Mesenchymal stem cell (in vitro differentiated cells and primary cell): ENCODE data around the gene AHCY.

ENCODE experiments used
- DNase-seq: peaks from one replicate; pipeline ENCODE4 v3.0.0-alpha.2; 2013
- H2AFZ ChIP-seq: one replicate; pipeline ENCODE4 v1.6.1; 2013; ENCODE audit warnings: low read depth, mild to moderate bottlenecking, control low read depth, inconsistent platforms, low read length, moderate library complexity
- H2AK5ac ChIP-seq: 2 replicates; pipeline ENCODE4 v1.6.1; 2013; ENCODE audit warnings: low read length, moderate library complexity, mild to moderate bottlenecking, inconsistent platforms; ENCODE audit not compliant: severe bottlenecking
- H2BK120ac ChIP-seq: one replicate; pipeline ENCODE4 v1.6.1; 2013; ENCODE audit warnings: low read depth, mild to moderate bottlenecking, inconsistent platforms, low read length, moderate library complexity
- H2BK12ac ChIP-seq, 2 experiments: one replicate each; pipeline ENCODE4 v1.6.1; 2013; ENCODE audit warnings: inconsistent platforms in 2 of 2, low read length in 2 of 2, mild to moderate bottlenecking in 2 of 2, moderate library complexity in 2 of 2, control low read depth in 1 of 2
- H2BK15ac ChIP-seq: one replicate; pipeline ENCODE4 v1.6.1; 2013; ENCODE audit warnings: mild to moderate bottlenecking, low read depth, inconsistent platforms; ENCODE audit not compliant: poor library complexity, severe bottlenecking
- H2BK5ac ChIP-seq: 2 replicates; pipeline ENCODE4 v1.6.1; 2013; ENCODE audit warnings: low read depth, mild to moderate bottlenecking, low read length, control low read depth, inconsistent platforms; ENCODE audit not compliant: poor library complexity, severe bottlenecking
- H3K14ac ChIP-seq, 2 experiments: one replicate each; pipeline ENCODE4 v1.6.1; 2013; ENCODE audit warnings: inconsistent platforms in 2 of 2, low read length in 2 of 2, control low read depth in 1 of 2, mild to moderate bottlenecking in 1 of 2, moderate library complexity in 1 of 2
- H3K18ac ChIP-seq, 2 experiments: one replicate each; pipeline ENCODE4 v1.6.1; 2013; ENCODE audit warnings: inconsistent platforms in 2 of 2, low read length in 2 of 2, control low read depth in 1 of 2, low read depth in 1 of 2, mild to moderate bottlenecking in 1 of 2
- H3K23ac ChIP-seq, 2 experiments: one replicate each; pipeline ENCODE4 v1.6.1; 2013; ENCODE audit warnings: inconsistent platforms in 2 of 2, low read length in 2 of 2, mild to moderate bottlenecking in 2 of 2, moderate library complexity in 2 of 2, control low read depth in 1 of 2
- H3K27ac ChIP-seq: 2 replicates; pipeline ENCODE4 v1.5.1; 2013; ENCODE audit warnings: mild to moderate bottlenecking, moderate library complexity, low read length, control low read depth, inconsistent platforms; ENCODE audit not compliant: poor library complexity, severe bottlenecking
- H3K27me3 ChIP-seq, 2 experiments: 2 replicates each; pipeline versions ENCODE4 v1.6.1 to v1.7.0; 2013; ENCODE audit warnings: low read length in 2 of 2, mild to moderate bottlenecking in 2 of 2, moderate library complexity in 2 of 2, control low read depth in 1 of 2, inconsistent platforms in 1 of 2; ENCODE audit not compliant: control insufficient read depth in 1 of 2, insufficient read depth in 1 of 2
- H3K36me3 ChIP-seq, 2 experiments: 2 replicates each; pipeline versions ENCODE4 v1.6.1 to v1.7.0; 2013; ENCODE audit warnings: low read length in 2 of 2, control low read depth in 1 of 2, inconsistent platforms in 1 of 2, low read depth in 1 of 2, mild to moderate bottlenecking in 1 of 2; ENCODE audit not compliant: insufficient read depth in 2 of 2, control insufficient read depth in 1 of 2
- H3K4ac ChIP-seq, 2 experiments: one replicate each; pipeline ENCODE4 v1.6.1; 2013; ENCODE audit warnings: inconsistent platforms in 2 of 2, low read length in 2 of 2, mild to moderate bottlenecking in 2 of 2, moderate library complexity in 2 of 2, control low read depth in 1 of 2, low read depth in 1 of 2
- H3K4me1 ChIP-seq: 2 replicates; pipeline ENCODE4 v1.6.1; 2013; ENCODE audit warnings: low read depth, low read length, control low read depth; ENCODE audit not compliant: control insufficient read depth, insufficient read depth
- H3K4me2 ChIP-seq: 2 replicates; pipeline ENCODE4 v1.6.1; 2013; ENCODE audit warnings: low read length, mild to moderate bottlenecking, inconsistent platforms; ENCODE audit not compliant: poor library complexity, severe bottlenecking
- H3K4me3 ChIP-seq, 2 experiments: 2 replicates each; pipeline versions ENCODE4 v1.5.1 to v1.7.0; 2013; ENCODE audit warnings: low read length in 2 of 2, mild to moderate bottlenecking in 2 of 2, control low read depth in 1 of 2, low read depth in 1 of 2; ENCODE audit not compliant: insufficient read depth in 1 of 2
- H3K79me1 ChIP-seq: replicated peaks from 2 replicates; pipeline ENCODE4 v1.6.1; 2013; ENCODE audit warnings: mild to moderate bottlenecking, control low read depth, low read length, inconsistent platforms; ENCODE audit not compliant: poor library complexity, severe bottlenecking
- H3K9ac ChIP-seq: 2 replicates; pipeline ENCODE4 v1.7.0; 2013; ENCODE audit warnings: mild to moderate bottlenecking, low read length, moderate library complexity
- H3K9me3 ChIP-seq: 2 replicates; pipeline ENCODE4 v1.7.0; 2013; ENCODE audit warnings: mild to moderate bottlenecking, low read length; ENCODE audit not compliant: control insufficient read depth
- H4K8ac ChIP-seq: one replicate; pipeline ENCODE4 v1.6.1; 2013; ENCODE audit warnings: inconsistent platforms, mild to moderate bottlenecking, low read length, moderate library complexity
- H4K91ac ChIP-seq: one replicate; pipeline ENCODE4 v1.6.1; 2013; ENCODE audit warnings: mild to moderate bottlenecking, low read length, inconsistent platforms
- WGBS: methylation state at CpG from one replicate; pipeline ENCODE4 v1.1.7; 2013; ENCODE audit warnings: mixed read lengths; 5-methylcytosine and 5-hydroxymethylcytosine counted together

AHCY gene

DNA sequence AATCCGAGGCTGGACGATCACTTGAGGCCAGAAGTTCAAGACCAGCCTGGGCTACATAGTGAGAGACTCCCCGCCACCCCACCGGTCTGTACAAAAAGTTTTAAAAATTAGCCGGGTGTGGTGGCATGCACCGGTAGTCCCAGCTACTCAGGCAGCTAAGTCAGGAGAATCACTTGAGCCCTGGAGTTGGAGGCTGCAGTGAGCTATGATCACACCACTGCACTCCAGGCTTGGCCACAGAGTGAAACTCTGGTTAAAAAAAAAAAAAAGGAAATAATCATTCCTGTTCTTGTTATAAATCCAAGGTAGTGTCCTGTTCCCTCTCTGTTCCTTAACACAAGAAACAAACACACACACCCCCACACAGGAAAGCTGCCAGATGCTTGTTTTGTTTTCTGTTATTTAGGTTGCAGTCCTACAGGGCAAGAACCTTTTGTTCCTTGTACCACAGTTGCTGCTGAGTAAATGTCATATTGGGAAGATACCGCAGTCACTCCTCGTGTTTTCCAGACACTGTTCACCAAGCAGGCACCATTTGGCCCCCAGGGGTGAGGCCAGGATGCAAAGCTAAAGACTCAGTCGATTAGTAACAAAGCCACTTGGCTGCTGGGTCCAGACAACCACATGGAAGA lies 33.0 kb downstream of the AHCY start:
- DNase-seq = no peak
- no peak overlapping the region for H3K14ac ChIP-seq
- no peak overlapping the region for H3K18ac ChIP-seq
- no peak overlapping the region for H3K4me3 ChIP-seq
- H3K4me2 ChIP-seq = no peak overlapping the region
- no peak overlapping the region for H3K27ac ChIP-seq
- H3K9ac ChIP-seq = no peak overlapping the region
- peak overlapping the region; percentile 19 for H4K8ac ChIP-seq
- no peaks in the 10 kb centered on the region for H3K27me3 ChIP-seq
- no peak overlapping the region for H4K91ac ChIP-seq
- H3K79me1 ChIP-seq = no peaks in the 10 kb centered on the region
- no peak overlapping the region for H2BK5ac ChIP-seq
- 94% methylated on average over 9 of the region's 9 CpGs for WGBS
- no peak overlapping the region for H2BK120ac ChIP-seq
- no peaks in the 10 kb centered on the region for H3K9me3 ChIP-seq
- peak overlapping the region; percentile 49 for H2BK15ac ChIP-seq
- no peak overlapping the region for H3K23ac ChIP-seq
- H2AFZ ChIP-seq = no peak overlapping the region
- H2AK5ac ChIP-seq = no peak overlapping the region
- H3K36me3 ChIP-seq = peaks cover 2 to 19% of the 10 kb centered on the region in 2 experiments
- H2BK12ac ChIP-seq = no peak overlapping the region
- H3K4me1 ChIP-seq = peaks cover 6% of the 10 kb centered on the region
- no peak overlapping the region for H3K4ac ChIP-seq

DNA sequence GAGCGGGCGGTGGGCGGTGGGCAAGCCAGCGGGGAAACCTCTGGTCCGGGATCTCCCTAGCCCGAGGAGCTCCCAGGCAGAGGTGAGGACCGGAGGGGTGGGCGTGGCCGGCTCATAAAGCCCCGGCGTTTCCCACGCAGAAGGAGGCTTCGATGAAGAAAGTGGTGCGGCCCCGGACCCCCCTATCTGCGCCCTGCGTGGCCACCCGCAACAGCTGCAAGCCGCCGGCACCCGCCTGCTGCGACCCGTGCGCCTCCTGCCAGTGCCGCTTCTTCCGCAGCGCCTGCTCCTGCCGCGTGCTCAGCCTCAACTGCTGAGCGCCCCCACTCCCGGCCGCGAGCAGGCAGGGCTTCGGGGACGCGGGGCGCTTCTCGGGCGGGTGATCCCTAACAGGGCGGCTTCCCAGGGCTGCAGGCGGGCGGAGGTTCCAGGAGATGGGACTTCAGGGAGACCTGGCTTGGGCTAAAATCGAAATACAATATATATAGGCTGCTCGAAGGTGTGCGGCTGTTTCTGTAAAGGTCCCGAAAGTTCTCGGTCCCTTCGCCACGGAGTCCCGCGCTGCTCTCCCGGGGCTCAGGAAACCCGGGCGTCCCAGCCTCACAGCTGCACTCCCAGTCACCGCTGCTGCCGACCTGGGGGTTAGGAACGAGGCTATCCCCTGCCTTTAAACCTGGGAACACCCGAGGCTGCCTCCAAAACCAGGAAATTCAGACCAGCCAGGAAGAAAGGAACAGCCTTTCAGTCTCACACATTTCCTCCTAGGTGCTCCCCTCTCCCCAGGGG lies 34.1 kb downstream of the AHCY start:
- Histone ChIP-seq H3K14ac (peak overlapping the region in 1 of 2 experiments; percentile 41), H3K18ac (peak overlapping the region; percentile 65 to 82), H3K4me3 (peak overlapping the region in 1 of 2 experiments; percentile 68), H2BK12ac (peak overlapping the region in 1 of 2 experiments; percentile 67), H3K27ac (no peak overlapping the region), H3K23ac (no peak overlapping the region), H3K79me1 (no peaks in the 10 kb centered on the region), H3K27me3 (no peaks in the 10 kb centered on the region), H3K4me2 (peak overlapping the region; percentile 74), H3K9ac (peak overlapping the region; percentile 61), H2BK15ac (peak overlapping the region; percentile 21), H2AFZ (peak overlapping the region; percentile 18), H2AK5ac (no peak overlapping the region), H4K8ac (peak overlapping the region; percentile 69), H2BK5ac (no peak overlapping the region), H3K4ac (peak overlapping the region in 1 of 2 experiments; percentile 14), H3K4me1 (peaks cover 6% of the 10 kb centered on the region), H2BK120ac (peak overlapping the region; percentile 15), H4K91ac (peak overlapping the region; percentile 58), H3K36me3 (peaks cover 0 to 15% of the 10 kb centered on the region in 2 experiments), H3K9me3 (no peaks in the 10 kb centered on the region)
- WGBS = 22% methylated on average over 53 of the region's 58 CpGs
- DNase-seq = peak; percentile 38

DNA sequence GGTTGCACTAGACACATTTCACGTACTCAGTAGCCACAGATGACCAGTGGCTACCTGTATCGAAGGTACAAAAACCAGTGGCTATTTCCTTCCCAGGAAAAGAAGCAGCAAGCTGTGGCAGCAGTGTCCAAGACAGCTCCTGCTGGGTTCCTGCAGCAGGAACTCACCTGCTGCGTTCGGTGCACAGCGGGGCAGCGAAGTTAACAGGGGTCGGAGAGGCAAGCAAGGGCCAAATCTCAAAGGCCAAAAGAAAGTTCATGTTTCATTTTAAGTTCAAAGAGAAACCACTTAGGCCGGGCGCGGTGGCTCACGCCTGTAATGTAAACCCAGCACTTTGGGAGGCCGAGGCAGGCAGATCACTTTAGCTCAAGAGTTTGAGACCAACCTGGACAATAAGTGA lies 35.0 kb downstream of the AHCY start:
- Histone ChIP-seq H3K18ac (peak overlapping the region in 1 of 2 experiments; percentile 60), H3K27me3 (no peaks in the 10 kb centered on the region), H2BK120ac (no peak overlapping the region), H3K9ac (no peak overlapping the region), H3K4me2 (no peak overlapping the region), H2AFZ (no peak overlapping the region), H3K36me3 (peaks cover 0 to 13% of the 10 kb centered on the region in 2 experiments), H3K79me1 (no peaks in the 10 kb centered on the region), H3K9me3 (no peaks in the 10 kb centered on the region), H2BK12ac (no peak overlapping the region), H2BK15ac (no peak overlapping the region), H2AK5ac (no peak overlapping the region), H3K4ac (no peak overlapping the region), H3K14ac (no peak overlapping the region), H4K8ac (no peak overlapping the region), H2BK5ac (no peak overlapping the region), H3K23ac (no peak overlapping the region), H3K27ac (no peak overlapping the region), H4K91ac (no peak overlapping the region), H3K4me3 (no peak overlapping the region), H3K4me1 (peaks cover 6% of the 10 kb centered on the region)
- DNase-seq = no peak
- 98% methylated on average over 12 of the region's 12 CpGs for WGBS

DNA sequence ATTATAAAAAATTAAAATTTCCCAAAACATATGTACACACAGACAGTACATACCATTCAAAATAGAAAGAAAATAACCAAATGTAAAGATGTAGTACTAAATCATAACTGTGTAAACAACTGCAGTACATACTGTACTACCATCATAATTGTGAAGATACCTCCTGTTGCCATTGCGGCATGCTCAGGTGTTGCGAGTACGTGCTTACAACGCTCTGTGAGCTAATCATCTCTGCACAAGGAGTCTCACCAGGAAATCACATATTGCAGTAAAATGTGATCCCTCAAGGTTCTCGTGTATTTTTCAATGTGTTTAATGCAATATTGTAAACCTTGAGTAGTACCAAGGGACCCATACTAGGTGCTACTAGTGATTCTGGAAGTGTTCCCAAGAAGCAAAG lies 39.0 kb downstream of the AHCY start:
- Histone ChIP-seq H2BK12ac (no peak overlapping the region), H2BK120ac (no peak overlapping the region), H3K23ac (no peak overlapping the region), H3K9me3 (no peaks in the 10 kb centered on the region), H3K4me3 (no peak overlapping the region), H3K4ac (no peak overlapping the region), H2AFZ (no peak overlapping the region), H3K18ac (no peak overlapping the region), H3K79me1 (no peaks in the 10 kb centered on the region), H3K14ac (no peak overlapping the region), H2BK5ac (no peak overlapping the region), H3K4me2 (no peak overlapping the region), H4K8ac (no peak overlapping the region), H3K27ac (no peak overlapping the region), H3K27me3 (no peaks in the 10 kb centered on the region), H2AK5ac (no peak overlapping the region), H3K4me1 (peaks cover 4% of the 10 kb centered on the region), H4K91ac (no peak overlapping the region), H3K9ac (no peak overlapping the region), H3K36me3 (peaks cover 0 to 11% of the 10 kb centered on the region in 2 experiments), H2BK15ac (no peak overlapping the region)
- 99% methylated on average over 5 of the region's 5 CpGs for WGBS
- DNase-seq = no peak
